ENCODE data around the gene CPSF4L. TPM values are rescaled to one million over a fixed set of nuclear protein-coding genes. Genes with fewer than 3 reads are reported as not detected.
A peak's percentile ranks its signal among the peaks of the same experiment; 100 is the strongest.

CPSF4L gene
- total and polyA plus RNA-seq, 2 of the 13 experiments (the other 11 are each of a cell fraction or from before 2014, with no cell fraction given) = 0.73 to 1.6 TPM

GRCh38 chr17:73261952-73262675, 434 bp upstream of the CPSF4L start (continued):
- TF ChIP-seq ZBTB43 (CRISPR knock-in tag; conservative IDR thresholded peaks at IDR 0.05) = no peak; the same call in 1 of the 2 replicates
- no peak for TF ChIP-seq SRSF4 (IDR thresholded peaks at IDR 0.05; ENCODE audit: low read depth, low read length, poor library complexity, severe bottlenecking)
- TF ChIP-seq ZNF331 (CRISPR knock-in tag; IDR thresholded peaks at IDR 0.05) = no peak; the same call in 1 of the 2 replicates
- no peak for TF ChIP-seq CC2D1A (CRISPR knock-in tag; IDR thresholded peaks at IDR 0.05)
- TF ChIP-seq SRY (CRISPR knock-in tag; IDR thresholded peaks at IDR 0.05) = 0 out of 2 replicates have a peak, but pooled peaks have one; percentile 50
- TF ChIP-seq CCAR2 (optimal IDR thresholded peaks at IDR 0.05; ENCODE audit: low read depth, low read length) = no peak
- no peak for TF ChIP-seq TCF12 (IDR thresholded peaks at IDR 0.05)
- peak; percentile 48; the same call in 1 of the 2 replicates for TF ChIP-seq TCF12 (CRISPR knock-in tag; IDR thresholded peaks at IDR 0.05)
- TF ChIP-seq ZNF678 (CRISPR knock-in tag; IDR thresholded peaks at IDR 0.05) = no peak; the same call in 1 of the 2 replicates
- TF ChIP-seq RFXAP (CRISPR knock-in tag; IDR thresholded peaks at IDR 0.05; ENCODE audit: borderline replicate concordance) = peak; percentile 44; the same call in 1 of the 2 replicates
- TF ChIP-seq MIXL1 (CRISPR knock-in tag; IDR thresholded peaks at IDR 0.05) = no peak; the same call in 1 of the 2 replicates
- peak; percentile 74 for TF ChIP-seq PHF8 (CRISPR knock-in tag; IDR thresholded peaks at IDR 0.05)
- peak; percentile 50; the same call in 1 of the 2 replicates for TF ChIP-seq ZNF317 (CRISPR knock-in tag; IDR thresholded peaks at IDR 0.05)
- peak; percentile 16 for TF ChIP-seq XRCC5 (optimal IDR thresholded peaks at IDR 0.05; ENCODE audit: low read length)
- TF ChIP-seq AFF4 (CRISPR knock-in tag; IDR thresholded peaks at IDR 0.05) = peak; percentile 62; the same call in 1 of the 2 replicates
- TF ChIP-seq BCL3 (CRISPR knock-in tag; IDR thresholded peaks at IDR 0.05) = peak; percentile 39; the same call in 1 of the 2 replicates
- no peak for TF ChIP-seq JUNB (CRISPR knock-in tag; IDR thresholded peaks at IDR 0.05; ENCODE audit: borderline replicate concordance)
- TF ChIP-seq ZNF792 (CRISPR knock-in tag; IDR thresholded peaks at IDR 0.05) = no peak
- no peak for TF ChIP-seq ZNF17 (CRISPR knock-in tag; IDR thresholded peaks at IDR 0.05)
- TF ChIP-seq SMARCE1 (IDR thresholded peaks at IDR 0.05; ENCODE audit: borderline replicate concordance) = no peak
- peak; percentile 54; the same call in 1 of the 2 replicates for TF ChIP-seq CSRNP1 (CRISPR knock-in tag; IDR thresholded peaks at IDR 0.05)
- no peak for TF ChIP-seq SNAPC2 (CRISPR knock-in tag; IDR thresholded peaks at IDR 0.05)
- peak; percentile 81; the same call in 1 of the 2 replicates for TF ChIP-seq FOXK2 (IDR thresholded peaks at IDR 0.05)

Data from HepG2 (cell line).